ENCODE results near the gene AGFG2.
"Not testable (repeated sequence)": the region's sequence is repeated elsewhere in the genome, so short reads cannot be mapped to it uniquely, and the experiment has no call there.

Gene AGFG2

DNA sequence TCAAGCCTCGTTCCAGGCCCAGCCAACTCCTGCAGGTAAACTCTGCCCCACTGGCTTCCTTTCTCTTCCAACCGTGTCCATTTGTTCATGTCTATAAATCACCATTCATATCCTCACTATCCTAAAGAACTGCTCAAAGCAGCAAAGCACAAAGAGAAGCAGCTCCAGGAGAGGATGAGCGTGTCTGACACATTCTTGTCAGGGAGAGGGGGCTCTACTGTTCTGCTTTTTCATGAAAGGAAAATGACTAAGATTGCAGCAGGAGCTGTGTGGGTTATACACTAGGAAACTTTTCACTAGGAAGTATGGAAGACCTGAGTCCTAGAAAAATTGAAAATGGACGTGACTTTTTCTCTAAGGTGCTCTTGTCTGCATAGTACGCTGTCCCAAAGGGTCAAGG, 16.7 kb downstream of the AGFG2 start:
- FAIRE-seq = no peak

DNA sequence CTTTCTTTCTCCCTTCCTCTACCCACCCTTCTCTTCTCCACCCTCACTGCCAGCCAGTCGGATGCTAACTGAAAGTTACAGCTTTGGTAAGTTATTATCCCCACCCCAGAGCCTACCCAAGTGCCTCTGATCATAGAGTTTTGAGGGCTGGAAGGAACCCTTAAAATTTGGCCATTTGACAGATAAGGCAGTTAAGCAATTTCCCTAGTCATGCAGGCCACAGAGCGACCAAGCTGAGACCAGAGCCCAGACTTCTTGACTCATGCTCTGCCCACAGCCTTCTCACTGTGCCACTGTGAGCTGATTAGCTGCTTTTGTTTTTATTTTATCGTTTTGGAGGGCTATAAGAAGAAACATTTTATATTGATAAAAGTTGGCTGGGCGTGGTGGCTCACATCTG, 17.5 kb downstream of the AGFG2 start:
- FAIRE-seq = no peak

DNA sequence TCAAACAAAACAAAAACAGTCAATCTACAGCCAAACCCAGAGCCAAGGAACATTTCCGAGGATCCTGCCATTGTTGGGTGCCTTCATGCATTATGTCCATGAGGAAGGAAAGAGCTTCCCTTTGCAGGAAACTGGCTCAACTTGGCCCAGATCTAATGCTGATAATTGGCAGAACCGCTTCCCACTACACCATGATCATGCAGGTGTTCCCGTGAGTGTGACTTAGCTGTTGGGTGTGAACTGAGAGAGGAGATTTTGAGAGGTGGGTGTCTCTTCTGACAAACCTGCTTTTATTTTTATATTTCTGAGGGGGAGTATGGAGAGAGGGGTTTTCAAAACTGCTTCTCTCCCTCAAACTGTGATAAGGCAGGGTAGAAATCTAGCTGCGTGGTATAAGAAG, 20.1 kb downstream of the AGFG2 start:
- no peak for FAIRE-seq

DNA sequence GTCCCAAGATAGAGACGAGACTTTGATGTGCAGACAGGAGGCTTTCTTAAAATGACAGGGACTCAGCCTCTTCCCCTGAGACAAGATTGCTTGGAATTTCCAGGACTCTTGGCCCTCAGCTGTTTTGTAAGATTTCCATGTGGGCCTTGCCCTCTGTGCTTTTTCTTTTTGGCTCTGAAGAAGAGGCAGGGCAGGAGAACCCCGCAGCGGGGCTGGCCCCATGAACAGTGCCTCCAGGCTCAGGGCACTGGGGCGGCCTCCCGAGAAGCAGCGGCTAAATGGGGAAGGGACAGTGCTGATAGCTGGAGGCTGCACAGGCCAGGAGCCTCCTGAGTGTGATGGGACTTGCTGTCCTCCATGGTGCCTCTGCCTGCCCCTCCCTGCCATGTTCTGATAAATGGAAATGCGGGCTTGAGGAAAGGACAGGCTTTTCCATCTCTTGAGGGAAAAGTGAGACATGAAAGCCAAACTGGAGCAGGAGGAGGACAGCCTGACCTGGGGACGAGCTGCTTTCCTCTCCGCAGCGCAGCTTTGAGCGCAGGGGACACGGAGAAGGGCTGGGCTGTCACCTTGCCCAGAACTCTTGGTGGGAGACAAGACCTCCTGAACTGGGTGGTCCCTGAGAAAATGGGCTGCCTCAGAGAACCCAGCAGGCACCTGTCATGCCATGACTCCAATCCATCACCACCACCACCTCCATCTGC, 22.6 kb downstream of the AGFG2 start:
- FAIRE-seq = no peak

DNA sequence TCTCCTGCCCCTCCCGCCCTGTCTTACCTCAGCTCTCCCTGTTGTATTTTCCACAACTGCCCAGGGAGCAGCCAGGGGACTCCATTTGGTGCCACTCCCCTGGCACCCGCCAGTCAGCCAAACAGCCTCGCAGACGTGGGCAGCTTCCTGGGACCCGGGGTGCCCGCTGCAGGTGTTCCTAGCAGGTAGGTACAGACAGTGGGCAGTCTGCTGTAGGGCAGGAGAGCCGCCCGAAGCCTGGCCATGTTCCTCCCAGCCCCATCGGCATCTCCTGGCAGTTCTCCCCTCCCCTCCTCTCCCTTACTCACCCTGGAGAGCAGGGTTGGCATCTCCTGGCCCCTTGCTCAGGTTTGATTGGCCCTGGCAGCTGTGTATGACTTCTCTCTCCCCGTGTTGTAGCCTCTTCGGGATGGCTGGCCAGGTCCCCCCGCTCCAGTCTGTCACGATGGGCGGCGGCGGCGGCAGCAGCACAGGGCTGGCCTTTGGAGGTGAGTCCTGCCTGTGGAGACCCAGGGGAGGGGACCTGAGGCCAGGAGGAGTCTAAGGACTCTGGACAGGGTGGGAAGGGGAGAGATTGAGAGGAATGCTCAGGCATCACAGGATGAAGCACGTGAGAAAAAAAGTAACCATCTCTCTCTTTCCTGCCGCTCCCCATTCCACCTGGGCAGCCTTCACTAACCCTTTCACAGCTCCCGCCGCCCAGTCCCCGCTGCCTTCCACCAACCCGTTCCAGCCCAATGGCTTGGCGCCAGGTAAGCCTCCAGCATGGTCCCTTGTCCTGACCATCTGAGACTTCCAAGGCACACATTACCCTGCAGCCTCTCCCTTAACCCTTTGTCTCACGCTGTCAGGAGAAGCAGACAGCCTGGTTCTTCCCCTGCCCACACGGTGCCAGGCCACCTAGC, 23.4 kb downstream of the AGFG2 start:
- FAIRE-seq = no peak

DNA sequence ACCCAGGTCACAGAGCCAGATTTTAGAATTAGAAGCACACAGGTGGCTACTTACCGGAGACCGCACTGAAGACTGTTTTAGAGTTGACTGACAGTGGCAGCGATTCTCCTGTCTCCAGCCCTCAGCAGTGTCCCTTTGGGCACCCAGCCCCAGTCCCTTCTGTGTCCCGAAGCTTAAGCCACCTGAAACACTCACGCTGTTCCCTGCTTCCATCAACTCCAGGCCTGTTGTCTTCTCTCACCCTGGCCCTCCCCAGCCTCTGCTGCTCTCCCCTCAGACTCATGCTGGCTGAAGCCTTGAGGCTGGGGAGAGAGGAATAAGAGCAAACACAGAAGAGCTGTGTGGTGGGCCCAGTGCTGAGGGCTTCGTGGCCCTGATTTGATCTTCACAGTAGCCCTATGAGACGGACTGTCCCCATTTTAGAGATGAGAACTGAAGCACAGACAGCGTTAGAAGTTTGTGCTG, 24.1 kb downstream of the AGFG2 start:
- no peak for FAIRE-seq

DNA sequence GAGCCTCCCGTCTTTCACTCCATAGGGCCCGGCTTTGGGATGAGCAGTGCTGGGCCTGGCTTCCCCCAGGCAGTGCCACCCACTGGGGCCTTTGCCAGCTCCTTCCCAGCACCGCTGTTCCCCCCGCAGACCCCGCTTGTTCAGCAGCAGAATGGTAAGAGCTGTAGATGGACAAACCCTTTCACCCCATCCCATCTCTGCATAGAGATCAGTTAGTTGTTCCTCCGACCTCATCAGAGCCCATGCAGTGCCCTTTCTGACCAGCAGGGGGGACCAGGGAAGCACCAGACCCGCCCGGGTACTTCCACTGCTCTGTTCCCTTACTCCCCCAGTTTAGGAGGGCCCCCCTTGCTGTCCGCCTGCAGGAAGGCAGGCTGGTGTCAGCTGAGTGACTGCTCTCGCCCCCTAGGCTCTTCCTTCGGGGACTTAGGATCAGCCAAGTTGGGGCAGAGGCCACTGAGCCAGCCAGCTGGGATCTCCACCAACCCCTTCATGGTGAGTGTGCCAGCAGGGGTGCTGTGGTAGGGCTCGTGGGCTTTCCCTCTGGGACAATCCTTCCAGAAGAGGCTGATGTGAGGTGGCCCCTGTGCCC, 24.9 kb downstream of the AGFG2 start:
- FAIRE-seq = no peak

DNA sequence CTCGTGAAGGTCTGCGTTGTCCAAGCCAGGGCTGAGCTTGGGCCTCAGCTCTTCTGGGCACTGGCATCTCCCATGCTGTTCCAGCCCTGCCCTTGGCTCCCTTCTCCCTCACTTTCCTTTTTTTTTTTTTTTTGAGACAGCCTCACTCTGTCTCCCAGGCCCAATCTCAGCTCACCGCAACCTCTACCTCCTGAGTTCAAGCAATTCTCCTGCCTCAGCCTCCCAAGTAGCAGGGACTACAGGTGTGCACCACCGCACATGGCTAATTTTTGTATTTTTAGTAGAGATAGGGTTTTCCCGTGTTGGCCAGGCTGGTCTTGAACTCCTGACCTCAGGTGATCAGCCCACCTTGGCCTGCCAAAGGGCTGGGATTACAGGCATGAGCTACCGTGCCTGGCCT, 25.4 kb downstream of the AGFG2 start:
- not testable (repeated sequence) for FAIRE-seq

DNA sequence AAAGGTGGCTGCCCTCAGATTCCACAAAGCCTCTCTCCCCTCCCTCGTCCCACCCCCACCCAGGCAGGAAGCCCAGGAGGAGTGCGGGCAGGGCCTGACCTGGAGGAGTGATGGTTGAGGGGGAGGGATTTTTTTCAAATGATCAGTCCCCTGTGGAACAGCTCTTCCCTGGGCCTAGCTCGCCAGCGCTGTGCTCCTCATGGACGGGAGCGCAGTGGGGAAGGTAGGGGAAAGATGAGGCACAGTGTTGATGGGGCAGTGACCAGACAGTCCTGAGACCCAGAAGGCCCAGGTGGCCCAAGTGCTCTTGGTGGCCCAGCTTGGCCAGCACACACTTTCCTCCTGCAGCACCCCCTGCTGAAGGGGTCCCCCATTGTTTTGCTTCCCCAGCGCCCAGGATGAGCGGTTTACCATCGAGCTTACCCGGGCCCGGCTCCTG, 26.1 kb downstream of the AGFG2 start:
- FAIRE-seq = no peak

DNA sequence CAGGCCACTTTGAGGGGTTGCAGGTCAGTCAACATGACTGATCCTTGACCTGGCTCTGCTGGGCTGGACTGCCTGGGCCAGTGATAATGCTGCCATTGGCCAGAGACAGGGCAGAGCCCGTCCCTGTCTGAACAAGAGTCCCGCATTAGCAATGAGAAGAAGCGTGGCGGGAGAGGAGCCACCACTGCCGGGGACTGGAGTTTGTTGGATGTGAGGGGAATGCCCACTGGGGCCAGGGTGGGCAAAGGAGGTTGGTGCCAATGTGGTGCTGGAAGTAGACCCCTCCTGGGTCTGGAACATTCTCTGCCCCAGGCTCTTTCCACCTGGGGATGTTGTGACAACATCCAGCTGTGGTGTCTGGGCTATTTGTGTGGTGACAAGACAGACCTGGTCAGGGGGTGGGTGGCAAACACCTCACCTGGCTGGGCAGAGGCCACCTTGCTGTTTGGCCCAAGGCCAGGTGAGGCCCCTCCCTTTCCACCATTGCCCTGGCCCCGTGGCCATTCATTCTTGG, 27.1 kb downstream of the AGFG2 start:
- no peak for FAIRE-seq

DNA sequence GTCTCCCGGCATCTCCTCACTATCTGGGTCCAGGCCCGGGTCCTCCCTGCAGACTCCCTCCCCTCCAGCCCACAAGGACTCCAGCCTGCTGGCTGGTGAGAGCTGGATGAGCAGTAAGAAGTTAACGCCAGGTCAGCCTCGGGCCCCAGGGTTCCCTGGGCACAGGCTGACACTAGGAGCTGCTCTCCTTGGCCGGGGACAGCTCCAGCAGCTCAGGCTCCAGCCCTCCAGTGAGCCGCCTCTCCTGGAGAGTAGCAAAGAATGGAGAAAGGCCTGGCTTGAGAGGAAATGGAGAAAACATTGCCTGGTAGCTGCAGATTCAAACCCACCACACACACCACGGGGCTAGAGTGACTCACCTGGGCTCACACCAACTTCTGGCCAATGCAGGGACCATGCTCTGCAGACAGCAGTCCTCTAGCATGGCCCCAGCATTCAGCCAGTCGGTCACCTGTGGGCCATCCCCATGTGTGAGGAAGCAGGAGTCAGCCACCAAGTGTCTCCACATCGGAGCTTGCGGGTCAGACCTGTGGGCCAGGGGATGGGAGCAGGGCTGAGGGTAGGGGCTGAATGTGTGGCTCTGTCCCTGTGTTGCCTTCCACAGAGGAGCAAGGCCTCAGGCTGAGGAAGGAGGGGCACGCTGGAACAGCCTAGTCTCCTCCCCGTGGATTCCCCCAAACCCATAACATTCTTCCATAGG, 28.2 kb downstream of the AGFG2 start:
- no peak for FAIRE-seq

DNA sequence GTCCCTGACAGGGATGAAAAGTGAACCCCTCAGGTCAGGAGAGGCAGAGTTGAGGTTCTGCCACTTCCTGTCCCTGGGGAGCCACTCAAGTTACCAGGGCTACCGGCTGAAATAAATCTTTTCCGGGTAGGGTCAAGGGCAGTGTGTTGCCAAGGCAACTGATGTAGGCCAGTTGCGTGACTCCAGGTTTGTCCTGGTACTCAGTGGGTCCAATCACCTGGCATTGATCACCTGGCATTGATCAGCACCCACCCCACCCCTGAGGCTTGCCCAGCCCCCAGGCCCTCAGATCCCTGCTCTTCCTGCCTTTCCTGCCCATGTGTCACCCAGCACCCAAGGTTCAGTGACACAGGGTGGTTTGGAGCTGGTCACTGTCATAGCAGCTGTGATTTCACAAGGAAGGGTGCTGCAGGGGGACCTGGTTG, 28.8 kb downstream of the AGFG2 start:
- no peak for FAIRE-seq

DNA sequence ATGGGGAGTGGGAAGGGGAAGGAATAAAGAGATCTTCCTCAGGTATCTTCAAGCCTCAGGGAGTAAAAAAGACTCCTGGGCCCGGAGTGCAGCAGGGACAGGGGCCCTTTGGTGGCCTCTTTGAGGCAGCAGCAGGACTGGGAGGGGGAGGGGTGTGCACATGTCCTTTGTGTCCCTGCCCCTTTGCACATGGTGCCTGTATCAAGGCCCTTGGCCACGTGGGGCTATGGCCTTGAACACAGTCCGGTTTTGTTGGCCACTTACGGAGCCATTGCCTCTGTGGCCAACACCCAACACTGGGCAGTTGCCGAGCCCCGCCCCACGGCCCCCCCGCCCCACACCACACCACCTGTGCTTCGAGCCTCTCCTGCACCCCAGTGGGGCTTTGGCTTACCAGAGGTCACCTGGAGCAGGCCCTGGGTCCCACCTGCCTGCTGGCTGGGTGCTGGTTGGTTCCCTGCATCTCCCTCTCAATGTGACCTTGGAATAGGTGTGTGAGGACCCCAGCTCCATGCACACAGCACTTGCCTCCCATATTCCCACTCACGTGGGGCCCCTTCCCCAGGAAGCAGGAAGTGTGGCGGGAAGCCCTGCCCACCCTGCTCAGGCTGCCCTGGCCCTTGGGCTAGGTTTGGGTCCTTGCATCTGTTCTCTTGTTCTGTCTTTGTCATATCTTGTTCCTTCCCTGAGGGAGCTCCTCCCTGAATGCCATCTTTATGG, 29.3 kb downstream of the AGFG2 start:
- no peak for FAIRE-seq

DNA sequence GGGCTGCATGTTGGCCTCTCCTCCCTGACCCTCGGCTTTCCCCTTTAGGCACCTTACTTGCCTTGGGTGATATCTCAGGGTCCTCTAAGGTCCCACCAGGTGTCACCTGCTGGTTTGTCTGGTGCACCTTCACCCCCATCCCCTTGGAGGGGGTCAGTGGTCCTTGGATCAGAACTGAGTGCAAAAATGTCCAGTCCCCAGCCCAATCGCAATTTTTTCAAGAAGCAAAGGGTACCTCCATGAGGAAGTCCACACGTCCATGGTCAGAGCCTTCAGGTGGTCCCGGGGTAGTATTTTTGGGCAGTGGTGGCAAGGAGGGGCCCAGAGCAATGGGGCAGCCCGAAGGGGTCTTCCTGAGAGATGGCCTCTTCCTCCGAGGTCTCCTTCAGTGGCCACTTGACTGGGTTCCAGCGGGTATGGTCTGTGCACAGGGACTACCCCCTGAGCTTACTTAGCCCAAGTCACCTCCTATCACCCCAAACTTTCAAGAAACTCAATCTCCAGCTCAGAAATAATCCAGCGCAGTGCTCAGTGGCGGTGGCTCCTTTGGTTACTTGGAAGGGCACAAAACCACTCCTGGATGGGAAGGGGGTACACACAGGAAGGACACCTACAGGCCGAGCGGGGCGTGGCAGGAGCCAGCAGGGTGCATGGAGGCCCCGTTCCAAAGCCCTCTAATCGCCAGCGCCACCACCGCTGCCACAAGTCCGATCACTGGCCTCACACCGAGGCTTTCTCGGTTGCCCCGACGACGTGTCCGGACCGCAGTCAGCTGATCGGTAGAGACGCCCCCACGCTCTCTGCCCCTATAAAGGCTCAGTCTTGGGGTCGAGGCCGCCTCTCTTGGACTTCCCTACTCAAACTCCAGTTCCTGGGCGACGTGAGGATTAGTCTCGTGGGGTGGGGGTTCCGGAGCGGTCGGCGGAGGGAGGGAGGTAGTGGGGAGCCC, 30.2 kb downstream of the AGFG2 start:
- FAIRE-seq = no peak

DNA sequence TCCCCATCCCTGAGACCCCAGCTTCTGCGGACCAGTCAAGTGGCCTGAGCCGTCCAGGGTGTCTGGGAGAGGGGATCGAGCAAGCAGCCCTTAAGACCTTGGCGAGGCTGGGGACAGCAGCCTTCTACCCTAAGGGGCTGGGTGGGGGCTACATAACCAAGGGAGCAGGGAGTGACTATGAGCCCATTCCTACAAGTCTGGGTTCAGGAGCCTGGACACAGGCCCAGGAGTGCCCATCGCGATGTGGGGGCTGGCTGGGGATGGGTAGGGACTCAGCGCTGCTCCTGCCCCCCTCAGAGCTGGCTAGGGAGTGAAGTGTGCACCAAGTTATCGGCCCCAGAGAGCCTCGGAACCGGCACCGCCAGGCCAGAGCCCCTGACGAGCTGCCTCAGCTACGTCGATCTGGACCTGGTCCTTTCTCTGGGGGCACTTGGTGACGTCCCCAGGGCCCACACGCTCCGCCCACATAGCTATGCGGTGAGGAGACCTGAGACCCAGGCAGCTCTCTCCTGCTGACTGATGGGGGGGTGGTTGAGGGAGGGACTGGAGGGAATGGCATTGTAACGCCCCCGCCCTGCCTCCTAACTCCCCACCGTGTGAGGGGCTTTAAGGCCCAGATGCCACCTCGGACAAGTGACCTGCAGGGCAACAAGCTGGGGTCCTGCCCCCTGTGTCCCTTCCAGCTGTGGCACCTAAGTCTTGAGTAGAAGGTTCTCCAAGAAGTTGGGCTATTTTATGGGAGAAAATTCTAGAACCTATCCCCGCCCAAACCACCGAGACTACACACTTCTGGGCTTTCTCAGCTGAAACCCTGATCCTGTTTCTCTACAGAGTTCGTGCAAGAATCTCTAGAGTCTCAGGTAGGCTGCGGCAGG, 32.2 kb downstream of the AGFG2 start:
- no peak for FAIRE-seq

DNA sequence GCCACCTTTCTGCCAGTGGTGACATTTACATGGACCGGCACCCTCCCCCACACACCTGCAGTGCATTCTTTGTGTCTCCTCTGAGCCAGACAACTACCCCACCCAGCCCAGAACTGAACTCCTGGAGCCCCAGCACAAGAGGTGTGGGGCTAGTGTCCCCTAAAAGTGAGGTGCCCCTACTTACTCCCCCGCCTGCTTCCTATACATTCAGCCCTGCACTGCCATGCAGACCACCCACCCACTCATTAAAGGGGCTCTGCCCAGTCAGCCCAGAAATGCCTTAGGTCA, 32.8 kb downstream of the AGFG2 start:
- no peak for FAIRE-seq

DNA sequence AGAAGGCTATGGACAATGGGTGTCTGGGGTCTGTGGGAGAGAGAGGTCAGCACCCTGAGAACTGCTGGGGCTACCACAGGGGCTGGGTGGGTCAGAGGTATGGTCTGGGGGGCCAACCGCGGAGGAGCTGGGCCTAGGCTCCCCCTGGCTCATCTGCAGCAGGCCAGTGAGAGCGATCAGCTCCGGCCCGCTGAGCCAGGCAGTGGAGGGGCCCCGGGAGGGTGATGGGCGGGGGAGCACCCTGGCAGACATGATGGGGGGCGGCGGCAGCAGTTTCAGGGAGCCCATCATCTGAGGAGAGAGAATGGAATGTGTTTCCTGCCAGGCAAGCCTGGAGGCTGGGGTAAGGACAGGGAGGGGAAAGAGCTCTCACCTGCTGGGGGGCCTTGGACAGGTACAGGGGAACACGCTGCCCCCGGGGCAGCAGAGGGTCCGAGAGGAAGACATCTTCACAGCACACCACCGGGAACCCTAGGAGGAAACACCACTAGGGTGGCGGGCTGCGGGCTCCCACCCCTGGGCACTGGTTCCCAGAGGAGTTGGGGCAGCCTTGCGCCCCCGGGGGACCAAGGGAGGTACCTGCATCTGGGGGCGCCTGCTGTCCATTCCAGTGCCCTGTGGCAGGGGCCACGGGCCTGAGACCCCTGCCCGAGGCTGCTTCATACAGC, 33.4 kb downstream of the AGFG2 start:
- FAIRE-seq = no peak

DNA sequence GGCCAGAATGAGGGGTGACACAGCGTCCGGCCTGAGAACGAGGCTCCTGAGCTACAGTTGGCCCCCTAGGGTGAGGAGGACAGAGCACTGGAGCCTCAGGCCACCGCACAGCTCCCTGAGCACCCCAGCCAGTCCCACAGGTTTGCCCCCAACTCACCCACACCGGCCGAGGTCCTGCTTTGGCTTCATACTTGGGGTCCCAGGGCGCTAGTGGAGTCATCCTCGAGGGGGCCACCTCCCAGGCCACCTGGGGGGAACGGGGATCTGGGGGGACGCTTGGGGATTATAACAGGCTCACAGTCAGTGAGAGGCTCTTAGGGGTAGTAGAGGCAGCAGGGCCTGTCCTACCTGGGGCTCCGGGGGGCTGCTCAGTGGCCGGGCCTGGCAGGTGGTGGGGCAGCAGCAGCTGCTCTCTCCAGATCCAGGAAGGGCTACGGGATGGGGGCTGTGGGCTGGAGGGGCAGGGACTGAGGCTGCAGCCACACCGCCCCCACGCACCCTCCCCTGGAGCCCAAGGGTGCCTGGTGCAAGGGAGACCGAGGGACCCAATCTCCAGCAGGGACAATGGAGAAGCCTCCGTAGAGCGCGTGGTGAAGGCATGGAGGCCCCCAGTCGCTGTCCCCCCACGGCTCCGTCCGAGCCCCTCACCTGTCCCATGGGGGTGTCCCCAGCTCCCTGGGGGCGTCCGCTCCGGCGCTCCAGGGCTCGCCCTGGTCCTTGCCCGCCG, 34.1 kb downstream of the AGFG2 start:
- no peak for FAIRE-seq

Measured in A204.1 (cell line).